HG03060 (cell line): ENCODE measurements around the gene GLP2R.
"Not testable (repeated sequence)": the region's sequence is repeated elsewhere in the genome, so short reads cannot be mapped to it uniquely, and the experiment has no call there.

ENCODE experiments used
- ATAC-seq: cut with Tn5 transposase; IDR thresholded peaks from one replicate; pipeline ENCODE4 v1.9.1; 2021; ENCODE audit warnings: low read depth, moderate number of reproducible peaks; ENCODE audit not compliant: unreplicated experiment

Gene GLP2R

GRCh38 chr17:9825641-9826150 is at the start of gene GLP2R:
TSS of gene GLP2R (plus strand) at chr17:9825924. CDS start at chr17:9826064, 140 bp downstream.
- ATAC-seq, result no peak

- ATAC-seq, result no peak
These were observed 48.8 kb upstream of the GLP2R start for GRCh38 chr17:9776911-9777310.

- no peak for ATAC-seq
These were observed 45.2 kb upstream of the GLP2R start for GRCh38 chr17:9780552-9780951.

- no peak for ATAC-seq
These were observed 42.7 kb upstream of the GLP2R start for GRCh38 chr17:9783050-9783449.

GRCh38 chr17:9783465-9783864 is 42.3 kb upstream of the GLP2R start:
- not testable (repeated sequence) for ATAC-seq

- ATAC-seq, result no peak
These were observed 41.2 kb upstream of the GLP2R start for GRCh38 chr17:9784544-9784943.

- ATAC-seq, result no peak
These were observed 37.1 kb upstream of the GLP2R start for GRCh38 chr17:9788601-9789000.

- ATAC-seq, result no peak
These were observed 35.4 kb upstream of the GLP2R start for GRCh38 chr17:9790316-9790715.

- ATAC-seq, result no peak
These were observed 34.5 kb upstream of the GLP2R start, which contains the start of gene DHRS7C for GRCh38 chr17:9790889-9791876. TSS of gene DHRS7C (minus strand) at chr17:9791592. CDS start at chr17:9791284, 308 bp downstream.

- ATAC-seq, result no peak
These were observed 33.4 kb upstream of the GLP2R start for GRCh38 chr17:9792181-9792840.

GRCh38 chr17:9798008-9798407 is 27.7 kb upstream of the GLP2R start:
- ATAC-seq, result no peak

GRCh38 chr17:9798724-9799123 is 27.0 kb upstream of the GLP2R start:
- ATAC-seq, result no peak

- ATAC-seq, result no peak
These were observed 24.2 kb upstream of the GLP2R start for GRCh38 chr17:9801505-9801904.

- no peak for ATAC-seq
These were observed 23.4 kb upstream of the GLP2R start for GRCh38 chr17:9802294-9802693.

GRCh38 chr17:9802697-9803096 is 23.0 kb upstream of the GLP2R start:
- ATAC-seq, result no peak

GRCh38 chr17:9805769-9806168 is 20.0 kb upstream of the GLP2R start:
- no peak for ATAC-seq

- ATAC-seq, result no peak
These were observed 19.0 kb upstream of the GLP2R start for GRCh38 chr17:9806699-9807098.

GRCh38 chr17:9809409-9809808 is 16.3 kb upstream of the GLP2R start:
- ATAC-seq, result no peak

GRCh38 chr17:9810100-9810949 is 15.4 kb upstream of the GLP2R start:
- no peak for ATAC-seq

GRCh38 chr17:9811086-9811485 is 14.6 kb upstream of the GLP2R start:
- ATAC-seq, result no peak
